NCI-H2196 treated with DMSO at 0.1 percent for 48 hours (cell line): ENCODE measurements around the gene PGR.

Source experiments
- DNase-seq: peaks from one replicate; lab custom pipeline; 2025; ENCODE audit not compliant: unreplicated experiment; lab: John Stamatoyannopoulos, UW

Gene PGR

GRCh38 chr11:101010899-101011298, 118.7 kb downstream of the PGR start:
- no peak for DNase-seq

GRCh38 chr11:101009690-101010055, 119.9 kb downstream of the PGR start:
- DNase-seq = no peak

- DNase-seq = no peak
Measured at GRCh38 chr11:101008961-101009689, 120.5 kb downstream of the PGR start.

DNA sequence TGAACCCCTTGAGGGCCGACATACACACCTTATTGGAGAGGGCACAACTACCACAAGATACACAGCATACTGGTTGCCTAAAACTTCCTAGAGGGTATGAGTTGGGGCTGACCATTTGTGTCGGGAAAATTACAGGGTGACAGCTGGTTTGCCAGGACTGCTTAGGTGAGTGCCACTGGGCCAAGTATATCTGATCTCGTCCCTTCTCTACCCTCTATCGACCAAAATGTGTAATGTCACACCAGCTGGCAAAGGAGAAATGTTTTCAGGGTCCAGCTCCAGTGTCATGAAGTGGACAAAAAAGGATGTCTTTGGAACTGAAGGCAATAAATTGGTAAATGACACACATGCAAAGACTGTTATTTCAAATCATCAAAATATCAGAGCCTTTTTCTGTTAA, 126.1 kb downstream of the PGR start:
- DNase-seq = no peak

DNA sequence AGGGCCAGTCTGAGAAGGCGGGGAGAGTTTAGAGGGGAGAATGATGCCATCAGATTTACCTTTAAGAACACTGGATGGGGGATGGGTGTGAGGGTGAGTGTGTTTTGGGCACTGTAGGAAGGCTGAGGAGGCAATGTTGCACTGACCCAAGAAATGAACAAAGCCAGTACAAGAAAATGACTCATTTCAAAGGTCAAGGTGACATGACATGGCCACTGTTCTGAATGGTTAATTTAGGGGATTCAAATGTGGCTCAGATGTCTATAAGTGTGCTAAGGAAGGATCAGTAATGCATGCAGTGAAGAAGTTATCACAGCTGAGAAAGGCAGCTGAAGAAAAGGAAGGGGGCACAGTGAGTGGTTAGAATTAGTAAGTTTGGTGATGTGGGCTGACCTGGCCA, 129.9 kb downstream of the PGR start:
- no peak for DNase-seq

GRCh38 chr11:100994966-100995365, 134.6 kb downstream of the PGR start:
- no peak for DNase-seq

GRCh38 chr11:100991541-100991940, 138.1 kb downstream of the PGR start:
- DNase-seq = no peak

GRCh38 chr11:100990931-100991330, 138.7 kb downstream of the PGR start:
- DNase-seq = no peak

- no peak for DNase-seq
Measured at GRCh38 chr11:100984668-100985067, 144.9 kb downstream of the PGR start.

DNA sequence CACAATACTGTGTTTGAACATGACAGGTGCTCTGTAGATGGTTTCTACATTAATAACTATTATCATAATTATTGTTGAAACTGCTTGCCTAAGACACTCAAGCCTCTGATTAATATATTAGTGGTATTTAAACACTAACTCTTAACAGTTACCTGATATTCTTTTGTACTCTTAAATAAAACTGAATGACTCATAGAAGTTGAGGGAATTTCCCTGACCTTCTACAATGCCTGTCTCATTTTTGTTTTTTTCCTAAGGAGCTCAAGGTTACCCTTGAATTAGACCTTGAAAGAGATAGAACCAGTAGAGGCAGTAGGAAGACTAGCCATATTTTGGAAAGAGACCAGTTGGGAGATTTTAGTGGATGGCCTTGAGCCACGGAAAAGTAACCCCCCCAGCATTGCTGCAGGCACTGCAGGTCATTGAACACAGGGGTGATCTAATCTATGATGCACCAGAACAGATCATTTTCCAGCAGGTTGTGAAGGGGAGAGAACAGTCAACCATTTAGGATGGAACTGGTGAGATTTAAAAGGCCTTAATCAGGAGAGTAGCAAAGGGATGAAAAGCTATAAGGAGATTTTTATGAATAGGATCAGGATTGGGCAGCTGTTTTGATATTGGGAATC, 148.3 kb downstream of the PGR start:
- no peak for DNase-seq

DNA sequence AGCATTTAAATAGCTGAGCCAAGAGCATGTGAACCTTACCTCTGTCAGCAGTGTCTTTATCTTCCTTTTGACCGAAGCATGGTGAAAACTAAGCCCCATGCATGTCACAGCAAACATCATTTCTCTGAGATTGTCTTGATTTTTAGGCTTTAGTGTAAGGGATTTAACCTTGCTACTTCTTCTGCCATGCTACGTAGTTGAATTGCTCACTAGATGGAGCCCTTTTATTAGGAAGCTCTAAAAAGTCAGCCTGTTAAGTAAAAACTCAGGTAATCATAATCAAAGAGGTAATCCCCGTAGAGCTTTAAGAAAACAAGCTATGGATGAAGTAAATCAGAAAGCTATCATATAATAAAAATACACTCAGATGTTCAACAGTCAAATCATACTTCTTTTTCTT, 149.5 kb downstream of the PGR start:
- no peak for DNase-seq
